ENCODE data around the gene RALGPS1. TPM values are rescaled to one million over a fixed set of nuclear protein-coding genes. Genes with fewer than 3 reads are reported as not detected.

The RALGPS1 gene
- total RNA-seq, 2 experiments from 2014 or later = 14.1 to 14.4 TPM

- BruUV-seq (replicated peaks) = no TSS peak
- no peaks in the 10 kb centered on the region for H3K9me3 ChIP-seq (ENCODE audit: low read length)
- H2AFZ ChIP-seq (ENCODE audit: low read length) = no peak overlapping the region
- ChIA-PET POLR2A (no interaction called here), CTCF (ENCODE audit: unreplicated experiment) (no interaction called here)
- DNase-seq (ENCODE audit: low spot score) = no peak
- H3K79me2 ChIP-seq (ENCODE audit: insufficient read depth, low read depth, low read length) = no peaks in the 10 kb centered on the region
- no peak overlapping the region for H3K27ac ChIP-seq (ENCODE audit: low read depth, low read length, poor library complexity, severe bottlenecking)
- no peak overlapping the region for H3K4me2 ChIP-seq (ENCODE audit: low read length)
- H3K4me1 ChIP-seq (ENCODE audit: insufficient read depth, low read length, poor library complexity, severe bottlenecking) = no peaks in the 10 kb centered on the region
- no peaks in the 10 kb centered on the region for H3K9me2 ChIP-seq (ENCODE audit: insufficient read depth, low read length)
- no peaks in the 10 kb centered on the region for H3K36me3 ChIP-seq (ENCODE audit: insufficient read depth, low read length)
- H3K4me3 ChIP-seq (ENCODE audit: low read depth, low read length, poor library complexity, severe bottlenecking) = no peak overlapping the region
- no peaks in the 10 kb centered on the region for H4K20me1 ChIP-seq (ENCODE audit: insufficient read depth, low read length)
- intact Hi-C loops (cut with micrococcal nuclease; ENCODE audit: unreplicated experiment) = no loop called here
- TF ChIP-seq CTCF (conservative IDR thresholded peaks at IDR 0.05; ENCODE audit: low read length) = no peak
- TF ChIP-seq EZH2phosphoT487 (IDR thresholded peaks at IDR 0.05; ENCODE audit: borderline replicate concordance, low read depth, low read length) = no peak
These were observed 107.2 kb downstream of the RALGPS1 start for GRCh38 chr9:127021664-127022363.

DNA sequence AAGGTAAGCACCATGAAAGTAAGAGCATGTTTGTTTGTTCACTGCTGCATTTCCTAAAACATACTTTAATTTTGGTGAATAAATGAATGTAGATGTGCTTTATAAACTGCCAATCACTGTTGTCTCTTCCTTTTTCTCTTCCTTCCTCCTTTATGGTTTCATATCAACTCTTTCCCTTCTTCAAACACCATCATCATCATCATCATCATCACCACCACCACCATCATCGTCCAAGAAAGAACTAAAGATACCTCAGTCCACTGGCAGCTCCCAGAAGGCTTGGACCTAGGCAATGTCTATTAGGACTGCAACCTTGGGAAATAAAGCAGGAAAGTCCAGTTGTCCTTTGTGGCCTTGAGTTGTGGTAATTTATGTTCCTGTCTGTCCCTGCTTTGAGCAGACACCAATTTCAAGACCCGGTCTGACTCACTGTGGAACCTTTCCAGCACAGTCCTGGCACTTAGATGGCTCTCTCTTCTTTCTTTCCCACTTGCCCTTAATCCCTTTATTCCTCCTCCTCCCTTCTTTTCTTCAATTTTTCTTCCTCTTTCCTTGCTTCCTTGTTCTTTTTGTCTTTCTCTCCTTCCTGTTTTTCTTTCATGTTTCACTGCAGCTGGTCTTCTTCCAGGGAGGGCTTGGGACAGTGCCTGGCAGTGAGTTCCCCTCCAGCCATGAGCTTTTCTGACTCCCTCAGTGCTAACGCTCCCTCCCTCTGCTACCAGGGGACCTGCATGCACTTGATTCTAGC is 108.5 kb downstream of the RALGPS1 start:
- Histone ChIP-seq H3K4me2 (ENCODE audit: low read length) (no peak overlapping the region), H3K36me3 (ENCODE audit: insufficient read depth, low read length) (no peaks in the 10 kb centered on the region), H3K27ac (ENCODE audit: low read depth, low read length, poor library complexity, severe bottlenecking) (no peak overlapping the region), H4K20me1 (ENCODE audit: insufficient read depth, low read length) (no peaks in the 10 kb centered on the region), H3K9me2 (ENCODE audit: insufficient read depth, low read length) (no peaks in the 10 kb centered on the region), H3K4me3 (ENCODE audit: low read depth, low read length, poor library complexity, severe bottlenecking) (no peak overlapping the region), H3K4me1 (ENCODE audit: insufficient read depth, low read length, poor library complexity, severe bottlenecking) (no peaks in the 10 kb centered on the region), H3K9me3 (ENCODE audit: low read length) (no peaks in the 10 kb centered on the region), H2AFZ (ENCODE audit: low read length) (no peak overlapping the region), H3K79me2 (ENCODE audit: insufficient read depth, low read depth, low read length) (no peaks in the 10 kb centered on the region)
- no TSS peak for BruUV-seq (replicated peaks)
- no peak for DNase-seq (ENCODE audit: low spot score)
- CTCF ChIA-PET (ENCODE audit: unreplicated experiment) = interaction anchor here (0.6 kb wide), 1 partner anchor 44 kb away, joined by 3 read pairs; no protein-coding TSS in a partner anchor
- POLR2A ChIA-PET = no interaction called here
- intact Hi-C loops (cut with micrococcal nuclease; ENCODE audit: unreplicated experiment) = no loop called here
- TF ChIP-seq CTCF (conservative IDR thresholded peaks at IDR 0.05; ENCODE audit: low read length) (no peak), EZH2phosphoT487 (IDR thresholded peaks at IDR 0.05; ENCODE audit: borderline replicate concordance, low read depth, low read length) (no peak)

GRCh38 chr9:127025042-127025441 is 110.5 kb downstream of the RALGPS1 start:
- Histone ChIP-seq H3K4me1 (ENCODE audit: insufficient read depth, low read length, poor library complexity, severe bottlenecking) (no peaks in the 10 kb centered on the region), H2AFZ (ENCODE audit: low read length) (no peak overlapping the region), H3K9me3 (ENCODE audit: low read length) (no peaks in the 10 kb centered on the region), H3K4me2 (ENCODE audit: low read length) (no peak overlapping the region), H3K4me3 (ENCODE audit: low read depth, low read length, poor library complexity, severe bottlenecking) (no peak overlapping the region), H3K27ac (ENCODE audit: low read depth, low read length, poor library complexity, severe bottlenecking) (no peak overlapping the region), H4K20me1 (ENCODE audit: insufficient read depth, low read length) (no peaks in the 10 kb centered on the region), H3K9me2 (ENCODE audit: insufficient read depth, low read length) (no peaks in the 10 kb centered on the region), H3K79me2 (ENCODE audit: insufficient read depth, low read depth, low read length) (no peaks in the 10 kb centered on the region), H3K36me3 (ENCODE audit: insufficient read depth, low read length) (no peaks in the 10 kb centered on the region)
- no peak for DNase-seq (ENCODE audit: low spot score)
- intact Hi-C loops (cut with micrococcal nuclease; ENCODE audit: unreplicated experiment) = no loop called here
- ChIA-PET CTCF (ENCODE audit: unreplicated experiment) (no interaction called here), POLR2A (no interaction called here)
- BruUV-seq (replicated peaks) = no TSS peak
- TF ChIP-seq CTCF (conservative IDR thresholded peaks at IDR 0.05; ENCODE audit: low read length) = no peak
- TF ChIP-seq EZH2phosphoT487 (IDR thresholded peaks at IDR 0.05; ENCODE audit: borderline replicate concordance, low read depth, low read length) = no peak

Measured in OCI-LY7 (cell line).